ENCODE data around the gene NADSYN1.

Gene NADSYN1

GRCh38 chr11:71474141-71474770, 21.3 kb downstream of the NADSYN1 start:
- DNase-seq, result no peak

GRCh38 chr11:71474771-71475483, 21.9 kb downstream of the NADSYN1 start:
- no peak for DNase-seq

- DNase-seq, result no peak
These were observed 23.0 kb downstream of the NADSYN1 start for GRCh38 chr11:71476031-71476430.

GRCh38 chr11:71476926-71477640, 24.1 kb downstream of the NADSYN1 start:
- DNase-seq, result no peak

GRCh38 chr11:71477641-71478527, 24.9 kb downstream of the NADSYN1 start:
- DNase-seq, result no peak

DNA sequence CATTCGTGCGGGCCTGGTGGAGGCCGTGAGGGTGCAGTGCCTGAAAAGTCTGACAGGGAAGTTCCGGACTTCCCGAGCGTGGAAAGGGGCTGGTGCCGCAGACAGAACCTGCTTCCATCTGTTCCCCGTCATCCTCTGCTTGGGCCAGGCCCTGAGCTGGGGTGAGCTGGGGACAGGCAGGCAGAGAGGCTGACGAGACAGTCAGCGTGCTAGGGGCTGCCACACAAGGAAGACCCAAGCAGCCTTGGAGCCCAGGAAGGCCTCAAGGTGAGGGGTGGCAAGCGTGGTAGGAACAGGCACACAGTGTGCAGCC, 25.5 kb downstream of the NADSYN1 start:
- no peak for DNase-seq

DNA sequence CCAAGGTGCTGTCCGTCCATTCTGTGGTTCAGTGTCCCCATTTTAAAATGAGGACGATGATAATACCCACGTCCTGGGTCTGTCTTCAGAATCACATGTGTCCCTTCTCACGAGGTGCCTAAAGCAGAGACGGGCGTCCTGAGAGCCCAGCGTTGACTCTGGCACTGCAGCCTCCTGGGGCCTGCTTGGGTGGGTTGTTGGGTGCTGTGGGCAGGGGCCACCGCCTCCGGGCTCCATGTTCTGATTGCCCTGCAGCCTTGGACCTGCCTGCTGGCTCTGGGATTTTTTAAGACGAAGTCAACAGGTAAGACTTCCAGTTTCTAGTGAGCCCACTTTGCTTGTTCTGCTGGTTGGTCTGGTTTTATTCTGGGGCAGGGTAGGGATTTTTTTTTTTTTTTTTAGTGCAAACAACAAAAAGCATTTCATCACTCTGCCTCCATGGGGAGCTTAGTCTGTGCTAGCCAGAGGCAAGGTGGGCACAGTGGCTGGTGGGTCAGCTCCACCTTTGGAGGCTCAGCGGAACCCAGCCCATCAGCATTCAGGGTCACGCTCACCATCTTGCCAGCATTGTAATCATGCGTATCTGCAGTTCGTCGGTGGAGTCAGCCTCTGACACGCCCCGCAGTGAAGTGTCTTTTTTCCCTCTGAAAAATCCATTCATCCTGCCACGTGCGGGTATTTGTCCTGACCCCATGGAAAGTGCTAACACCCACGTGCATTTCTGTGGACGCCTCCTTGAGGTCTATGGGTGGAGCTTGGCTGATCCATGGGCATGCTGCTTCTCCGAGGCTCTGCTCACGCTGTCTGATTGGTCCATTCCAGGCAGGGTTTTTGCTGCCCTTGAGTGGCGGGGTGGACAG, 28.3 kb downstream of the NADSYN1 start:
- no peak for DNase-seq

- no peak for DNase-seq
These were observed 29.2 kb downstream of the NADSYN1 start for GRCh38 chr11:71482216-71482615.

GRCh38 chr11:71482746-71483364, 29.9 kb downstream of the NADSYN1 start:
- no peak for DNase-seq

GRCh38 chr11:71483692-71484091, 30.7 kb downstream of the NADSYN1 start:
- DNase-seq, result no peak

GRCh38 chr11:71484248-71485062, 31.5 kb downstream of the NADSYN1 start:
- DNase-seq, result no peak

- no peak for DNase-seq
These were observed 32.0 kb downstream of the NADSYN1 start for GRCh38 chr11:71485063-71485399.

GRCh38 chr11:71485466-71485865, 32.5 kb downstream of the NADSYN1 start:
- no peak for DNase-seq

DNA sequence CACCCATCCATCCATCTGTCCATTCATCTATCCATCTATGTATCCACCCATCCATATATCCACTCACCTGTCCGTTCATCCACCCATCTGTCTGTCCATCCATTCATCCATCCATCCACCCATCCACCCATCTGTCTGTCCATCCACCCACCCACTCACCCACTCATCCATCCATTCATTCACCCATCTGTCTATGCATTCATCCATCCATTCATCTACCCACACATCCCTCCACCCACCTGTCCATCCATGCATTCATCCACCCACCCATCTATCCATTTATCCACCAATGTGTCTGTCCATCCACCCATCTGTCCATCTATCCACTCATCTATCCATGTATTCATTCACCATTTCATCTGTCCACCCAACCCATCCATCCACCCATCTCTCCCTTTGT, 33.3 kb downstream of the NADSYN1 start:
- DNase-seq, result no peak

DNA sequence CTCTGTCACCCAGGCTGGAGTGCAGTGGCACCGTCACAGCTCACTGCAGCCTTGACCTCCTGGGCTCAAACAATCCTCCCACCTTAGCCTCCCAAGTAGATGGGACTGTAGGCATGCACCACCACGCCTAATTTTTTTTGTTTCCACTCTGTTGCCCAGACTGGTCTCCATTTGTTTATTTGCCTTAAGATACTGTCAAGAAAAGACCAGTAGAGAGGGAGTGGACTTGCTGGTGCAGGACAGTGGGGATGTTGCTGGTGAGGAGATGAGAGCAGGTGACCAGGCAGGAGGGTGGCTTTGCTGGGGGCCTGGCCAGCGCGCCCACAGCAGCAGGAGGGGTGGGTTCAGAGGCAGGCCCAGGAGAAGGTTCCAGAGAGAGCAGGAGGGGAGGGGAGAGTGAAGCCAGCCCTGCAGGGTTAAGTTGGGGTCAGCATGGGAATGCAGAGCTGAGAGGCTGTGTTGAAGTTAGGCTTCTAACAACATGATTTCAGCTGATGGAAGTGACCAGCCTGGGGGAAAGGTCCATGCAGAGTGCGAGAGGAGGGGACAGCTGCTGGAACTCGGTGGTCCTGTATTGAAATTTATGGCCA, 35.8 kb downstream of the NADSYN1 start:
- DNase-seq, result no peak

DNA sequence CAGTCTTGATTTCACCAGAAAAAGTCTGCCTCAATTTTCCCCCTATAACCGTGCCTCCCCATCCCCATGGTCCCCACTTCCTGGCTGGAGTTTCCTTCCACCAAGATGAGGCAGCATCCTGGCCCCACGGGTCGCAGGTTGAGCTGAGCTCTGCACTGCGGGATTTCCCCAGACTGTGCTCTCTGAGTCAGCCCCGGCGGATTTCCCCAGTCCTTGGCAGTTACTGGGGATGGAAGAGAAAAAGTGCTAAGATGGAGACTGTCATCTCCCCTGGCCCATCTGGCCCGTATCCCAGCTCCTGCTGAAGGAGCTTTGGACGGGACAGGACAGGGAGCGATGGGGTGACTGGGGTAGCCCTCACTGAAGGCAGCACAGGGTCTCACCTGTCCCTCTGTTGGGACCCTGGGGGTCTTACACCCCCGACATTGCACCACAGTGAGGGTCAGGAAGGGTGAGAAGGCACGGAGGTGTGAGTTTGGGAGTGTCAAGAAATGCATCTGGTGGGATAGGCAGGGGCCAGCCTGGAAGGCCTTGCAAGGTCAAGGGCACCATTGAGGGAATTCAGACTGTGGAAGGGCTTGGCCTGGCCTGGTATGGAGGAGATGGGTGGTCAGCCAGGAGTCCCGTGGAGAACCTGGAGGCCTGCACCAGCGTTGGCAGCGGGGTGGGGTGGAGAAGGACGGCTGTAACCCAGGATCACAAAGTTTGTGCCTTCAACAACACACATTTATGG, 36.5 kb downstream of the NADSYN1 start:
- no peak for DNase-seq

- no peak for DNase-seq
These were observed 37.2 kb downstream of the NADSYN1 start for GRCh38 chr11:71490044-71490730.

DNA sequence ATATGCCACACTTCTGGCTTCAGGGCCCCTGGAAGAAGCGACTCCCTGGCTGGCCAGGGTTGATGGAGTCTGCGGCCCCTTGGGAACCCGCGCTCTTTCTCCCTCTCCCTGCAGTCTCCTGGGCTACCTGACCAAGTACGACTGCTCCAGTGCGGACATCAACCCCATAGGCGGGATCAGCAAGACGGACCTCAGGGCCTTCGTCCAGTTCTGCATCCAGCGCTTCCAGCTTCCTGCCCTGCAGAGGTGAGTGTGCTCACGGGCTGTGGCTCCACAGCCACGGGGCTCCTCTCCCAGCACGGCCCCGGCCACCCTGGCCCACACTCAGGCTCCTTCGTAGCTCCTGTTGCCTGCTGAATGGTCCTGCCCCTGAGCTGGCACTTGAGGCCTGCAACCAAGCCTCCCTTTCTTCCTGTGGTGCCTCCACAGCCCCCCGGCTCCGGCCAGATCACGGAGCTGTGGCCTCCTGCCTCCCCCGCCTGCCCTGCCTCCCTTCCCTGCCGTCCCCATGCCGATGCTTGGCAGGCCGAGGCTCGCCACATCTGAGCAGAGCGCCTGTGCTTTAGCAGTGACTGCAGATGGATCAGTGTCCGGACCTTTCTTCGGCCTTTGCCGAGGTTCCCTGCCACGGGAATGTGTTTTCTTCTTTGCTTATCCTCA, 37.9 kb downstream of the NADSYN1 start:
- DNase-seq, result no peak

GRCh38 chr11:71491531-71491930, 38.5 kb downstream of the NADSYN1 start:
- no peak for DNase-seq

Data from NCI-H1092 (cell line).